ENCODE data around the gene FLT1. TPM values are rescaled to one million over a fixed set of nuclear protein-coding genes. Genes with fewer than 3 reads are reported as not detected.
A peak's percentile ranks its signal among the peaks of the same experiment; 100 is the strongest.

FLT1 gene
- polyA plus RNA-seq, 4 donors, result 0.45 to 8.8 (median 3.0) TPM

DNA sequence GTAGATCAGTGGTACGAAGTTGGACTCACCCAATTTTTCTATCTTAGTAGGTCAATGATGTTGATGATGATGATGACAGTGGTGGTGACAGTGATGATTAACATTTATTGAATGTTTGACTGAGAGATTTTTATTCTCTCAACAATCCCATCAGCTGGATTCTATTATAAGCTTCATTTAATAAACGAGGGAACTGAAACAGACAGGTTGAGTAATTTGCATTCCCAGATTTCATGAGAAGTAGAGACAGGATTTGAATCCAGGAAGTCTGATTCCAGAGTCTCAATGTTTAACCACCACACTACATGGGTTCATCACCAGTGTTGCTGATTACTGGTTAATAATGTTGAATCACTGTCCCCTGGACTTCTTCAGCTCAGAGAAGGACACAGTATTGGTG is 168.9 kb downstream of the FLT1 start:
- DNase-seq (no peak), FAIRE-seq (no peak)
- H3K9me3 ChIP-seq (ENCODE audit: control insufficient read depth in 2 of 2, insufficient read depth in 1 of 2, low read depth in 1 of 2, low read length in 1 of 2), result no peaks in the 10 kb centered on the region
- no peak overlapping the region for H3K27ac ChIP-seq (ENCODE audit: low read depth in 1 of 3, low read length in 2 of 3)
- 64 to 80% (median 73%) methylated on average over 2 of the region's 2 CpGs for WGBS, 3 donors
- peaks cover 0 to 2% (median 0%) of the 10 kb centered on the region in 3 donors for H3K4me1 ChIP-seq (ENCODE audit: control insufficient read depth in 3 of 3, insufficient read depth in 2 of 3, low read depth in 1 of 3, low read length in 2 of 3)
- no peaks in the 10 kb centered on the region for H3K36me3 ChIP-seq (ENCODE audit: control insufficient read depth in 3 of 3, insufficient read depth in 2 of 3, low read depth in 1 of 3, low read length in 3 of 3)
- H3K27me3 ChIP-seq (ENCODE audit: control insufficient read depth in 3 of 3, insufficient read depth in 3 of 3, low read length in 3 of 3), result no peaks in the 10 kb centered on the region
- no peak overlapping the region for H3K4me3 ChIP-seq (ENCODE audit: low read depth in 1 of 3, low read length in 3 of 3)

DNA sequence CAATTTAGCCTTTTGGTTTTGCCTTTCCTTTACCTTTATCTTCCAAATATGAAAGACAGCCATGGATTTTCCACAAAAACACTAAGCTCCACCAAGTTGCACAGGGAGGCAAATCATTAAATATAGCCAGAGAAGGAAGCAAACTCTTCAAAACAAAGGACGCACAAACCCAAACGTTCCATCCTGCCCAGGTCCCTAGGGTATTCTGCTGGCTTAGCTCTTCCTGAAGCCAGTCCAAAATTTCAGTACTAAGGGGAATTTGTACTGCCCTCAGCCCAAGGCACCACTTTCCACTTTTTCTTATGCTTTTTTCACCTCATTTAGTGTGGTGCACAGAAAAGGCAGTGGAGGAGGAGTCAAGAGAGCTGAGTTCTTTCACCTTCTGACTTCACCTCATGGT is 169.9 kb downstream of the FLT1 start:
- Histone ChIP-seq H3K36me3 (ENCODE audit: control insufficient read depth in 3 of 3, insufficient read depth in 2 of 3, low read depth in 1 of 3, low read length in 3 of 3) (no peaks in the 10 kb centered on the region), H3K9me3 (ENCODE audit: control insufficient read depth in 2 of 2, insufficient read depth in 1 of 2, low read depth in 1 of 2, low read length in 1 of 2) (no peaks in the 10 kb centered on the region), H3K27me3 (ENCODE audit: control insufficient read depth in 3 of 3, insufficient read depth in 3 of 3, low read length in 3 of 3) (no peaks in the 10 kb centered on the region), H3K4me3 (ENCODE audit: low read depth in 1 of 3, low read length in 3 of 3) (no peak overlapping the region), H3K27ac (ENCODE audit: low read depth in 1 of 3, low read length in 2 of 3) (no peak overlapping the region), H3K4me1 (ENCODE audit: control insufficient read depth in 3 of 3, insufficient read depth in 2 of 3, low read depth in 1 of 3, low read length in 2 of 3) (peaks cover 0 to 2% (median 0%) of the 10 kb centered on the region in 3 donors)
- DNase-seq (no peak), FAIRE-seq (no peak)
- WGBS, 3 donors, result 49 to 91% (median 80%) methylated on average over 2 of the region's 2 CpGs

DNA sequence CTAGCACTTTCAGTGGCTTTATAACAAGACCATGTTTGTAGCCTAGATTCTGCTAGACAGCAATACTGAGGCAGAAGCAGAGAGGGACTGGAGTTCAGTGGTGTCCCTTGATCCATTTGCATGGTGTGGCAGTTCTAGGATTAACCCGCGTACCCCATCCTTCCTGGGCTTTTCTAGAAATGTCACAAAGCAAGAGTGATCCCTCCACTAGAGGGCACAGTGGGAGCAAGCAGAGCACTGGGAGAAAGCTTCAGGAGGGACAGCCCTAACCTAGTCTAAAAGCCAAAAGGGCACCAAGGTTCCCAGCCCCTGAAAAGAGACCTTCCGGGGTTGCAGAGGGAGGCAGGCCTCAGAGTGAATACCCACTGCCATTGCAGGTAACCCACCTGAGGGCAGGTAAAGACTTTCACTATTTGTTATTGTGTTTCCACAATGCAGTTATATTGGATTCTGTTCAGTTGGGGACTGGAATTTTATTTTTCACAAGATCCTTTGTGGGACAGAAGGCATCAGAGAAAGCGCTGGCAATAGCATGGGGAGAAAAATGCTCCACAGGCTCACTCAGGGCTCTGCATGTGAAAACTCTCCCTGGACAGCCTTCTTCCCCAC is 170.6 kb downstream of the FLT1 start:
- Histone ChIP-seq H3K9me3 (ENCODE audit: control insufficient read depth in 2 of 2, insufficient read depth in 1 of 2, low read depth in 1 of 2, low read length in 1 of 2) (no peaks in the 10 kb centered on the region), H3K36me3 (ENCODE audit: control insufficient read depth in 3 of 3, insufficient read depth in 2 of 3, low read depth in 1 of 3, low read length in 3 of 3) (no peaks in the 10 kb centered on the region), H3K27ac (ENCODE audit: low read depth in 1 of 3, low read length in 2 of 3) (no peak overlapping the region), H3K4me3 (ENCODE audit: low read depth in 1 of 3, low read length in 3 of 3) (no peak overlapping the region), H3K4me1 (ENCODE audit: control insufficient read depth in 3 of 3, insufficient read depth in 2 of 3, low read depth in 1 of 3, low read length in 2 of 3) (peaks cover 0 to 2% (median 0%) of the 10 kb centered on the region in 3 donors), H3K27me3 (ENCODE audit: control insufficient read depth in 3 of 3, insufficient read depth in 3 of 3, low read length in 3 of 3) (no peaks in the 10 kb centered on the region)
- DNase-seq, result peak; percentile 59 to 72
- 20 to 35% (median 29%) methylated on average over 4 of the region's 4 CpGs for WGBS, 3 donors
- FAIRE-seq, result no peak

DNA sequence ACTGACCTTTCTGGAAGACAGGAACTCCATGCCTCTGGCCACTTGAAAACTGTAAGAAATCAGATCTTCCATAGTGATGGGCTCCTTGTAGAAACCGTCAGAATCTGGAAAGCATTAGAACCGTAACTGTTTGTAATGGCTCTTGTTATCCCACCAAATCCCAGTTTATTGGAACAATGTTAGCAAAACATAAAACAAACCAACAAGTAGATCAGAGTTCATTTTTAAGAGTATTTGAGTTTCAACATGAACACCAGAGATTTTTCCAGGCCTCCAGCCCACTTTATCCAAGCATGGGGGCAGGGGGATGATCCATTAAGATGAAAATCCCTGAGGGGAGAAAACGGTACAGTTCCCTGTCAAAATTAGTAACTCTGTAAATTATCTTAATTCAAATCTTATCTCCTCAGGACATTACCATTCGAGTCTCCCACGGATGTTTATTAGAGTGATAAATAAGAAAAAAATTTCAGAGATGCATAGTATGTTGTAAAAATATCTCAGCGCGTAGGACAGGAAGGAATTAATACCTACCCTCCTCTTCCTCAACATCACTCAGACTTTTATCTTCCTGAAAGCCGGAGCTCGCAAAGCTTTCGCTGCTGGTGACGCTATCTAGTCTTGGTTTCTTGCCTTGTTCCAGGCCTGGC is 172.5 kb downstream of the FLT1 start:
- WGBS, 3 donors, result 69 to 77% (median 74%) methylated on average over 11 of the region's 11 CpGs
- FAIRE-seq, result no peak

DNA sequence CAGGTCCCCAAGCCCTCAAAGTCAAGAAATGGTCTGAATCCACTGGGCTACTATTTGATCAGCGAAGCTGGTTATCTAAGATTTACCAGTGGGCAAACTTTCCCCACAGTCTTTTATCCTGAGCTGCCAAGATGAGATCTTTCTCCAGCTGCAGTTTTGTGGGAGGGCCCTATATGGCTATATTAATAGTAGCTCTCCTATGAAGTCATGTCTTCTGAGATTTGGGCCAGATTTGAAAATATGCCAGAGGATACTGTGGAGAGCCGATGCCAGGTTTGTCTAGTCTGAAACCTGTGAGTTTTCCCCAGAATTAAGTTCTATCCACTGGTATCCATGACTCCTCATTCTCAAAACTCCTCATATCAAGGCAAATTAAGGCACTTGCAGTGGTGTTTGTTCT is 173.2 kb downstream of the FLT1 start:
- DNase-seq (no peak), FAIRE-seq (no peak)
- Histone ChIP-seq H3K27me3 (ENCODE audit: control insufficient read depth in 3 of 3, insufficient read depth in 3 of 3, low read length in 3 of 3) (no peaks in the 10 kb centered on the region), H3K4me1 (ENCODE audit: control insufficient read depth in 3 of 3, insufficient read depth in 2 of 3, low read depth in 1 of 3, low read length in 2 of 3) (peaks cover 0 to 3% (median 0%) of the 10 kb centered on the region in 3 donors), H3K9me3 (ENCODE audit: control insufficient read depth in 2 of 2, insufficient read depth in 1 of 2, low read depth in 1 of 2, low read length in 1 of 2) (no peaks in the 10 kb centered on the region), H3K36me3 (ENCODE audit: control insufficient read depth in 3 of 3, insufficient read depth in 2 of 3, low read depth in 1 of 3, low read length in 3 of 3) (no peaks in the 10 kb centered on the region), H3K27ac (ENCODE audit: low read depth in 1 of 3, low read length in 2 of 3) (no peak overlapping the region), H3K4me3 (ENCODE audit: low read depth in 1 of 3, low read length in 3 of 3) (no peak overlapping the region)
- WGBS, 3 donors, result 73 to 76% (median 74%) methylated on average over 2 of the region's 2 CpGs

More for the DNA sequence above, 172.5 kb downstream of the FLT1 start:
- DNase-seq, result no peak
- H3K27ac ChIP-seq (ENCODE audit: low read depth in 1 of 3, low read length in 2 of 3), result no peak overlapping the region
- H3K36me3 ChIP-seq (ENCODE audit: control insufficient read depth in 3 of 3, insufficient read depth in 2 of 3, low read depth in 1 of 3, low read length in 3 of 3), result no peaks in the 10 kb centered on the region
- H3K9me3 ChIP-seq (ENCODE audit: control insufficient read depth in 2 of 2, insufficient read depth in 1 of 2, low read depth in 1 of 2, low read length in 1 of 2), result no peaks in the 10 kb centered on the region
- no peak overlapping the region for H3K4me3 ChIP-seq (ENCODE audit: low read depth in 1 of 3, low read length in 3 of 3)
- H3K4me1 ChIP-seq (ENCODE audit: control insufficient read depth in 3 of 3, insufficient read depth in 2 of 3, low read depth in 1 of 3, low read length in 2 of 3), result peaks cover 0 to under 1% (median 0%) of the 10 kb centered on the region in 3 donors
- no peaks in the 10 kb centered on the region for H3K27me3 ChIP-seq (ENCODE audit: control insufficient read depth in 3 of 3, insufficient read depth in 3 of 3, low read length in 3 of 3)

DNA sequence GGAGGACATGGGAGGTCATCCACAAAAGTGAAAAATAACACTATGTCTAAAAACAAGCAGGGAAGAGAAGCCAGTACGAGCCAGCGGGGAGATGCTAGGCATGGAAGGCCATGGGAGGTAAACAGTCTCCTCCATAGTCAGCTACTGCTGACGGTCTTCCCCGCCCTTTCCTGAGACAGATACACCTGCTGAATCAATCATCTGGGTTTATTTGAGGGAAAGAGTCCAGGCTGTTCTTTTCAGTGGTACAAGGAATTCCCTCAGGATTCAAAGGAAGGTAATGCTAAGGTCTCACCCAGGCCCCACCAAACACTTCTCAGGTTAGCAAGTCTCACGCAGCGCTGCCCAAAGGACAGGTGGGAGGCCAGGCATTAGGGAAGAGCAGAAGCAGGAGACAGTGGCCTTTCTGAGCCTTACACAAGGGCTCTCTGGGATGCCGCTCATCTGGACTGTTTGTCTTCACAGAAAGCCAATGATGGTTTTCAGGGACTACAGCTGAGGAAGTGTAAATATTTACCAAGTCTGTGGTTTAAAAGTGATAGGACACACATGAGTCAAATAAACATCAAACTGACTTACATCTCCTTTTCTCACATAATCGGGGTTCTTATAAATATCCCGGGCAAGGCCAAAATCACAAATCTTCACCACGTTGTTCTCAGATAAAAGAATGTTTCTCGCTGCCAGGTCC is 173.9 kb downstream of the FLT1 start:
- H3K27me3 ChIP-seq (ENCODE audit: control insufficient read depth in 3 of 3, insufficient read depth in 3 of 3, low read length in 3 of 3), result no peaks in the 10 kb centered on the region
- WGBS, 3 donors, result 53 to 68% (median 59%) methylated on average over 11 of the region's 11 CpGs
- peaks cover 0 to 2% (median 0%) of the 10 kb centered on the region in 3 donors for H3K36me3 ChIP-seq (ENCODE audit: control insufficient read depth in 3 of 3, insufficient read depth in 2 of 3, low read depth in 1 of 3, low read length in 3 of 3)
- H3K4me3 ChIP-seq (ENCODE audit: low read depth in 1 of 3, low read length in 3 of 3), result no peak overlapping the region
- H3K27ac ChIP-seq (ENCODE audit: low read depth in 1 of 3, low read length in 2 of 3), result no peak overlapping the region
- FAIRE-seq (no peak), DNase-seq (no peak)
- peaks cover 0 to 9% (median 0%) of the 10 kb centered on the region in 3 donors for H3K4me1 ChIP-seq (ENCODE audit: control insufficient read depth in 3 of 3, insufficient read depth in 2 of 3, low read depth in 1 of 3, low read length in 2 of 3)
- no peaks in the 10 kb centered on the region for H3K9me3 ChIP-seq (ENCODE audit: control insufficient read depth in 2 of 2, insufficient read depth in 1 of 2, low read depth in 1 of 2, low read length in 1 of 2)

DNA sequence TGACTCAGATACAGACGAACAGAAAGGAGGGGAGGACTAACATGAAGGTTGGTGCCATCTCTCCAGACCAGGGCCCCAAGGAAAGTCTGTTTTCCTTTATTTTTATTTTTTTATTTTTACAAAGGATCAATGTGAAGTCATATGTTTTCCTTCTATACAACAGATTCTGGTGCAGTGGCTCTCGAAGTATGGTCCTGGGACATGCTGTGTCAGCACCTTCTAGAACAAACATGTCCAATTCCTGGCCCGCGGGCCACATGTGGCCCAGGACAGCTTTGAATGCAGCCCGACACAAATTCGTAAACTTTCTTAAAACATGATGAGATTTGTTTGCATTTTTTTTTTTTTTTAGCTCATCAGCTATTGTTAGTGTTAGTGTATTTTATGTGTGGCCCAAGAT is 174.7 kb downstream of the FLT1 start:
- Histone ChIP-seq H3K4me1 (ENCODE audit: control insufficient read depth in 3 of 3, insufficient read depth in 2 of 3, low read depth in 1 of 3, low read length in 2 of 3) (peaks cover 0 to 14% (median 0%) of the 10 kb centered on the region in 3 donors), H3K27ac (ENCODE audit: low read depth in 1 of 3, low read length in 2 of 3) (no peak overlapping the region), H3K9me3 (ENCODE audit: control insufficient read depth in 2 of 2, insufficient read depth in 1 of 2, low read depth in 1 of 2, low read length in 1 of 2) (no peaks in the 10 kb centered on the region), H3K27me3 (ENCODE audit: control insufficient read depth in 3 of 3, insufficient read depth in 3 of 3, low read length in 3 of 3) (no peaks in the 10 kb centered on the region), H3K4me3 (ENCODE audit: low read depth in 1 of 3, low read length in 3 of 3) (no peak overlapping the region), H3K36me3 (ENCODE audit: control insufficient read depth in 3 of 3, insufficient read depth in 2 of 3, low read depth in 1 of 3, low read length in 3 of 3) (peaks cover 0 to 2% (median 0%) of the 10 kb centered on the region in 3 donors)
- DNase-seq, result no peak
- 81 to 88% (median 84%) methylated on average over 6 of the region's 6 CpGs for WGBS, 3 donors
- FAIRE-seq, result no peak

DNA sequence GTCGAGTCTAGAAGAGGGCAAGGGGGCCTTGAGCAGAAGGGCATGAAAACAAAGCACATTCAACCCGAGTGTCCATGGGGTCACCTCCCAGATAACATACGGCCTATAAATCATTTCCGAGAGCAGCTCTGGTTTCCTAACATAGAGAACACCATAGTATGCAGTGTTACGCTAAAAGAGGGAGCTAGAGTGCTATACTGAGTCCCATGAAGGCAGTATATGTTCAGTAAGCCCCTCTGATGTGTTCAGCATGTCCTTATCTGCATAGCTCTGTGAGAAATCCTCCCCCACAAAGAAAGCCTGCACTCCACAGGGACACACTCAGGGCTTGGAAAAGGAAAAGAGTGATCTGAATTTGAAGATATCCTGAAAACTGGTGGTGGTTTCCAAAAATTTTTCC is 175.4 kb downstream of the FLT1 start:
- H3K27ac ChIP-seq (ENCODE audit: low read depth in 1 of 3, low read length in 2 of 3), result no peak overlapping the region
- no peaks in the 10 kb centered on the region for H3K27me3 ChIP-seq (ENCODE audit: control insufficient read depth in 3 of 3, insufficient read depth in 3 of 3, low read length in 3 of 3)
- peaks cover 0 to 14% (median 0%) of the 10 kb centered on the region in 3 donors for H3K4me1 ChIP-seq (ENCODE audit: control insufficient read depth in 3 of 3, insufficient read depth in 2 of 3, low read depth in 1 of 3, low read length in 2 of 3)
- no peak overlapping the region for H3K4me3 ChIP-seq (ENCODE audit: low read depth in 1 of 3, low read length in 3 of 3)
- WGBS, 3 donors, result 78 to 84% (median 83%) methylated on average over 5 of the region's 5 CpGs
- FAIRE-seq (no peak), DNase-seq (no peak)
- peaks cover 0 to 2% (median 0%) of the 10 kb centered on the region in 3 donors for H3K36me3 ChIP-seq (ENCODE audit: control insufficient read depth in 3 of 3, insufficient read depth in 2 of 3, low read depth in 1 of 3, low read length in 3 of 3)
- no peaks in the 10 kb centered on the region for H3K9me3 ChIP-seq (ENCODE audit: control insufficient read depth in 2 of 2, insufficient read depth in 1 of 2, low read depth in 1 of 2, low read length in 1 of 2)

Data from small intestine (tissue), 7 donors.